Measurements from ENCODE around the gene LMTK2. TPM values are rescaled to one million over a fixed set of nuclear protein-coding genes. Genes with fewer than 3 reads are reported as not detected.
A peak's percentile ranks its signal among the peaks of the same experiment; 100 is the strongest.

Gene LMTK2
- total RNA-seq, 1 donor from 2014 or later, result 10.6 TPM

DNA sequence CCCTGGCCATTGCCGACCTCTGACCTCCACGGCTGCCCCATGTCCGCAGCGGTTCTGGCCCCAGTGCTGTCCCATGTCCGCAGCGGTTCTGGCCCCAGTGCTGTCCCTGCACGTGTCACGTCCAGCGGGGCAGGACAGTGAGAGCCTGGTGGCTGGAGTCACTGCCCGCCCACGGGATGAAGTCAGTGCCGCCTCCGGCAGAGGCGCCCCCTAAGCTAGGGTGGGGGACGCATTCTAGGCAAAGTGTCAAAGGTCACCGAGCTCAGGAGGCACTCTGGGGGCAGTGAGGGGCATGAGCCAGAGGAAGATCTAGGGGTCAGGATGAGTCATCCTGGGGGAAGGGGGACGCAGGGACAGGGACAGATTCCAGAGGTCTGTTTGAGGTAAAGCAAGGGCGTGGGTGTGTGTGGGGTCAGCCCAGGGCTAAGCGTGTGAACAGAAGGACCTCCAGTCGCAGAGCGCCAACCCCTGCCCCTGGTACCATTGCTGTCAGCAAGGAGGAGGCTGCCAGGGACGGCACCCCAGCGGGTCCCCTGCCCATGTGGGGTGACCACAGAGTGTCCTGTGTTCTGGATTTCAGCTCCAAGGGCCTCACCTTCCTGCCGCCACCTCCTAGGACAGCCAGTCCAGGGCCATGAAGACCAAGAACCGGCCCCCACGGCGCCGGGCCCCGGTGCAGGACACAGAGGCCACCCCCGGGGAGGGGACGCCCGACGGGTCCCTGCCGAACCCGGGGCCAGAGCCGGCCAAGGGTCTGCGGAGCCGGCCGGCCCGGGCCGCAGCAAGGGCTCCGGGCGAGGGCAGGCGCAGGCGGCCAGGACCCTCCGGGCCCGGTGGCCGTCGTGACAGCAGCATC lies 105.2 kb downstream of the LMTK2 start:
- peak overlapping the region; percentile 49 for H3K4me3 ChIP-seq (ENCODE audit: low read depth, low read length)
- no peak for DNase-seq (ENCODE audit: low read depth)
- TF ChIP-seq CTCF (conservative IDR thresholded peaks at IDR 0.05; ENCODE audit: low read depth, low read length), result no peak

GRCh38 chr7:98212532-98213041 lies 105.9 kb downstream of the LMTK2 start:
- H3K4me3 ChIP-seq (ENCODE audit: low read depth, low read length), result no peak overlapping the region
- no peak for TF ChIP-seq CTCF (conservative IDR thresholded peaks at IDR 0.05; ENCODE audit: low read depth, low read length)
- DNase-seq (ENCODE audit: low read depth), result no peak

- TF ChIP-seq CTCF (conservative IDR thresholded peaks at IDR 0.05; ENCODE audit: low read depth, low read length), result no peak
- no peak overlapping the region for H3K4me3 ChIP-seq (ENCODE audit: low read depth, low read length)
- DNase-seq (ENCODE audit: low read depth), result no peak
Measured at GRCh38 chr7:98213296-98213887, 106.7 kb downstream of the LMTK2 start.

GRCh38 chr7:98213888-98214810 lies 107.5 kb downstream of the LMTK2 start:
- DNase-seq (ENCODE audit: low read depth), result no peak
- no peak for TF ChIP-seq CTCF (conservative IDR thresholded peaks at IDR 0.05; ENCODE audit: low read depth, low read length)
- H3K4me3 ChIP-seq (ENCODE audit: low read depth, low read length), result no peak overlapping the region

- no peak for DNase-seq (ENCODE audit: low read depth)
- no peak for TF ChIP-seq CTCF (conservative IDR thresholded peaks at IDR 0.05; ENCODE audit: low read depth, low read length)
- no peak overlapping the region for H3K4me3 ChIP-seq (ENCODE audit: low read depth, low read length)
Measured at GRCh38 chr7:98214811-98215321, 108.2 kb downstream of the LMTK2 start.

Data from epithelial cell of proximal tubule (primary cell).